ENCODE data around the gene ZNRF1. TPM values are rescaled to one million over a fixed set of nuclear protein-coding genes. Genes with fewer than 3 reads are reported as not detected.

Gene ZNRF1
- total and polyA plus RNA-seq, 2 donors from 2014 or later: 10.8 to 23.1 TPM

- FAIRE-seq (no peak), DNase-seq (no peak)
- Histone ChIP-seq H3K36me3 (ENCODE audit: control insufficient read depth in 2 of 3, insufficient read depth in 3 of 3, low read length in 3 of 3) (no peaks in the 10 kb centered on the region), H3K4me3 (ENCODE audit: low read length in 3 of 3) (no peak overlapping the region), H3K4me1 (ENCODE audit: control insufficient read depth in 2 of 3, insufficient read depth in 2 of 3, low read depth in 1 of 3, low read length in 3 of 3) (peaks cover 0 to 8% (median 4%) of the 10 kb centered on the region in 3 donors), H3K27me3 (ENCODE audit: control insufficient read depth, insufficient read depth, low read length) (no peaks in the 10 kb centered on the region), H3K9me3 (ENCODE audit: control insufficient read depth in 2 of 3, insufficient read depth in 1 of 3, low read length in 3 of 3) (peaks cover 0 to 10% (median 2%) of the 10 kb centered on the region in 3 donors), H3K27ac (ENCODE audit: low read depth in 2 of 2, low read length in 2 of 2) (no peak overlapping the region), H3K9ac (ENCODE audit: low read length in 3 of 3) (no peak overlapping the region)
- intact Hi-C loops (cut with DNase I): no loop called here
- TF ChIP-seq CTCF (IDR thresholded peaks at IDR 0.05; ENCODE audit: borderline replicate concordance, extremely low read depth, insufficient read depth): no peak
These were observed 39.4 kb downstream of the ZNRF1 start for GRCh38 chr16:75038036-75038858.

- no peaks in the 10 kb centered on the region for H3K27me3 ChIP-seq (ENCODE audit: control insufficient read depth, insufficient read depth, low read length)
- FAIRE-seq: no peak
These were observed 41.1 kb downstream of the ZNRF1 start for GRCh38 chr16:75039941-75040340.

GRCh38 chr16:75042426-75043174 lies 43.8 kb downstream of the ZNRF1 start:
- no peaks in the 10 kb centered on the region for H3K27me3 ChIP-seq (ENCODE audit: control insufficient read depth, insufficient read depth, low read length)
- FAIRE-seq: no peak
- intact Hi-C loops (cut with DNase I): no loop called here
- H3K9me3 ChIP-seq (ENCODE audit: control insufficient read depth in 2 of 3, insufficient read depth in 1 of 3, low read length in 3 of 3): peaks cover 0 to 9% (median 2%) of the 10 kb centered on the region in 3 donors
- H3K9ac ChIP-seq (ENCODE audit: low read length in 3 of 3): no peak overlapping the region
- DNase-seq: no peak
- no peak for TF ChIP-seq CTCF (IDR thresholded peaks at IDR 0.05; ENCODE audit: borderline replicate concordance, extremely low read depth, insufficient read depth)
- no peaks in the 10 kb centered on the region for H3K36me3 ChIP-seq (ENCODE audit: control insufficient read depth in 2 of 3, insufficient read depth in 3 of 3, low read length in 3 of 3)
- H3K4me1 ChIP-seq (ENCODE audit: control insufficient read depth in 2 of 3, insufficient read depth in 2 of 3, low read depth in 1 of 3, low read length in 3 of 3): peaks cover 0 to 20% (median 8%) of the 10 kb centered on the region in 3 donors
- H3K4me3 ChIP-seq (ENCODE audit: low read length in 3 of 3): no peak overlapping the region
- peak overlapping the region in 1 of 2 donors; percentile 6 for H3K27ac ChIP-seq (ENCODE audit: low read depth in 2 of 2, low read length in 2 of 2)

More at GRCh38 chr16:75039941-75040340, 41.1 kb downstream of the ZNRF1 start:
- intact Hi-C loops (cut with DNase I): no loop called here
- Histone ChIP-seq H3K9ac (ENCODE audit: low read length in 3 of 3) (no peak overlapping the region), H3K36me3 (ENCODE audit: control insufficient read depth in 2 of 3, insufficient read depth in 3 of 3, low read length in 3 of 3) (no peaks in the 10 kb centered on the region), H3K4me3 (ENCODE audit: low read length in 3 of 3) (no peak overlapping the region), H3K27ac (ENCODE audit: low read depth in 2 of 2, low read length in 2 of 2) (no peak overlapping the region), H3K4me1 (ENCODE audit: control insufficient read depth in 2 of 3, insufficient read depth in 2 of 3, low read depth in 1 of 3, low read length in 3 of 3) (peaks cover 0 to 13% (median 8%) of the 10 kb centered on the region in 3 donors), H3K9me3 (ENCODE audit: control insufficient read depth in 2 of 3, insufficient read depth in 1 of 3, low read length in 3 of 3) (peaks cover 0 to 10% (median 2%) of the 10 kb centered on the region in 3 donors)
- no peak for DNase-seq
- no peak for TF ChIP-seq CTCF (IDR thresholded peaks at IDR 0.05; ENCODE audit: borderline replicate concordance, extremely low read depth, insufficient read depth)
